HCT116 (cell line): ENCODE measurements around the gene IBA57. TPM values are rescaled to one million over a fixed set of nuclear protein-coding genes. Genes with fewer than 3 reads are reported as not detected.
A peak's percentile ranks its signal among the peaks of the same experiment; 100 is the strongest.

Experiments used
- ATAC-seq: fragments of 200-7000 bp; cut with Tn5 transposase; 2 replicates; pipeline ENCODE4 v1.9.1; 2020; ENCODE audit warnings: mild to moderate bottlenecking, moderate library complexity
- BruUV-seq: library from RNA; stranded (reverse); fragments of 400-500 nt; replicated peaks from 2 replicates; lab custom pipeline; 2021; lab: Mats Ljungman, UMichigan
- CTCF ChIA-PET: fragments of 300-600 bp; sonication (Branson Sonifier 250); formaldehyde crosslinking; loops from one replicate; lab custom pipeline; 2021; ENCODE audit warnings: antibody characterized with exemption; lab: Charles Lee
- POLR2A ChIA-PET: fragments of 300-600, 350-600 bp; sonication (Branson Sonifier 250); formaldehyde crosslinking; loops from one replicate; lab custom pipeline; 2021; ENCODE audit warnings: antibody characterized with exemption; lab: Charles Lee
- RAD21 ChIA-PET, 2 experiments: fragments of 300-600 bp; sonication (Branson Sonifier 250); formaldehyde crosslinking; loops; one replicate each; lab custom pipeline; 2023; ENCODE audit warnings: low total read pairs in 2 of 2; ENCODE audit not compliant: uncharacterized antibody in 2 of 2, unreplicated experiment in 2 of 2, low non-redundant PET in 1 of 2; lab: Charles Lee
- DNase-seq: peaks from one replicate; pipeline ENCODE4 v3.0.0-alpha.2; 2010; ENCODE audit warnings: low read depth, low spot score
- H2AFZ ChIP-seq: fragments of 200-600 bp; shearing (Covaris generic), sonication (generic); 2 replicates; pipeline ENCODE4 v1.6.1; 2017; ENCODE audit warnings: low read depth, mixed run types, mixed read lengths, antibody characterized with exemption, low read length; ENCODE audit not compliant: poor library complexity, severe bottlenecking
- H3K27ac ChIP-seq: 2 replicates; pipeline ENCODE4 v1.5.1; 2012; ENCODE audit warnings: low read depth, low read length
- H3K27me3 ChIP-seq: fragments of 200-600 bp; sonication (generic); 2 replicates; pipeline ENCODE4 v1.6.1; 2016; ENCODE audit warnings: mixed run types, low read length, mixed read lengths; ENCODE audit not compliant: insufficient read depth
- H3K36me3 ChIP-seq, 2 experiments: fragments of 200-500 bp in 1 of 2; fragments of 200-600 bp in 1 of 2; sonication (Bioruptor generic) in 1 of 2; sonication (generic) in 1 of 2; 2 replicates each; pipeline versions ENCODE4 v1.5.1 to v1.6.1; 2014 to 2016; ENCODE audit warnings: low read length in 2 of 2, inconsistent platforms in 1 of 2, mixed read lengths in 1 of 2, mixed run types in 1 of 2; ENCODE audit not compliant: insufficient read depth in 2 of 2, control insufficient read depth in 1 of 2
- H3K4me1 ChIP-seq, 2 experiments: fragments of 200-600 bp in 1 of 2; sonication (generic) in 1 of 2; 2 replicates each; pipeline versions ENCODE4 v1.5.1 to v1.6.1; 2012 to 2017; ENCODE audit warnings: low read length in 2 of 2, inconsistent platforms in 1 of 2, mild to moderate bottlenecking in 1 of 2, mixed read lengths in 1 of 2, mixed run types in 1 of 2, moderate library complexity in 1 of 2; ENCODE audit not compliant: insufficient read depth in 2 of 2, control insufficient read depth in 1 of 2
- H3K4me2 ChIP-seq: fragments of 200-600 bp; sonication (generic); 2 replicates; pipeline ENCODE4 v1.6.1; 2017; ENCODE audit warnings: mixed run types, low read length, mixed read lengths
- H3K4me3 ChIP-seq, 2 experiments: fragments of 200-600 bp in 1 of 2; sonication (generic) in 1 of 2; replicated peaks in 1 of 2; 2 replicates each; pipeline ENCODE4 v1.5.1; 2011 to 2016; ENCODE audit warnings: low read length in 2 of 2, control low read depth in 1 of 2, low read depth in 1 of 2, mild to moderate bottlenecking in 1 of 2, mixed read lengths in 1 of 2, mixed run types in 1 of 2
- H3K79me2 ChIP-seq: fragments of 200-600 bp; sonication (generic); 2 replicates; pipeline ENCODE4 v1.6.1; 2017; ENCODE audit warnings: mild to moderate bottlenecking, mixed run types, low read length, moderate library complexity, mixed read lengths; ENCODE audit not compliant: insufficient read depth
- H3K9ac ChIP-seq: fragments of 200-600 bp; sonication (generic); 2 replicates; pipeline ENCODE4 v1.6.1; 2016; ENCODE audit warnings: low read length, mixed read lengths
- H3K9me2 ChIP-seq: fragments of 200-600 bp; sonication (generic), shearing (Covaris generic); 2 replicates; pipeline ENCODE4 v1.6.1; 2017; ENCODE audit warnings: mixed run types, mild to moderate bottlenecking, moderate library complexity; ENCODE audit not compliant: insufficient read depth
- H3K9me3 ChIP-seq, 2 experiments: fragments of 200-500 bp in 1 of 2; fragments of 200-600 bp in 1 of 2; sonication (Bioruptor generic) in 1 of 2; sonication (generic) in 1 of 2; 2 replicates each; pipeline ENCODE4 v1.6.1; 2014 to 2017; ENCODE audit warnings: low read length in 2 of 2, mixed read lengths in 2 of 2, inconsistent platforms in 1 of 2, low read depth in 1 of 2, mild to moderate bottlenecking in 1 of 2, mixed run types in 1 of 2, moderate library complexity in 1 of 2; ENCODE audit not compliant: control insufficient read depth in 1 of 2, insufficient read depth in 1 of 2
- H4K20me1 ChIP-seq: fragments of 200-600 bp; sonication (generic), shearing (Covaris generic); 2 replicates; pipeline ENCODE4 v1.6.1; 2017; ENCODE audit warnings: mixed run types, mild to moderate bottlenecking, moderate library complexity; ENCODE audit not compliant: insufficient read depth
- CBX3 ChIP-seq: IDR thresholded peaks from 2 replicates; pipeline ENCODE4 v1.6.1; 2012; ENCODE audit warnings: low read depth
- EGR1 ChIP-seq: IDR thresholded peaks from 2 replicates; pipeline ENCODE4 v1.6.1; 2012; ENCODE audit warnings: low read depth
- ELF1 ChIP-seq: IDR thresholded peaks from 2 replicates; pipeline ENCODE4 v1.6.1; 2012; ENCODE audit warnings: low read depth, borderline replicate concordance
- EZH2 ChIP-seq: fragments of 200-600 bp; sonication (generic); IDR thresholded peaks from 2 replicates; pipeline ENCODE4 v1.6.1; 2017; ENCODE audit warnings: antibody characterized with exemption, mixed run types
- EZH2phosphoT487 ChIP-seq: fragments of 200-600 bp; IDR thresholded peaks from 2 replicates; pipeline ENCODE4 v1.6.1; 2018; ENCODE audit warnings: antibody characterized with exemption, borderline replicate concordance
- POLR2AphosphoS5 ChIP-seq: IDR thresholded peaks from 2 replicates; pipeline ENCODE4 v1.6.1; 2011; ENCODE audit warnings: mild to moderate bottlenecking, low read depth, low read length, moderate library complexity
- SRF ChIP-seq: IDR thresholded peaks from 2 replicates; pipeline ENCODE4 v1.6.1; 2012; ENCODE audit warnings: low read depth
- TCF7L2 ChIP-seq: IDR thresholded peaks from 2 replicates; pipeline ENCODE4 v1.7.0; 2011; ENCODE audit warnings: borderline replicate concordance, inconsistent platforms; ENCODE audit not compliant: insufficient read depth, insufficient read length; ENCODE audit errors: extremely low read depth
- YY1 ChIP-seq: IDR thresholded peaks from 2 replicates; pipeline ENCODE4 v1.6.1; 2011; ENCODE audit warnings: low read length, low read depth, moderate library complexity, mild to moderate bottlenecking; ENCODE audit not compliant: insufficient replicate concordance; ENCODE audit errors: extremely low read depth
- ZFX ChIP-seq: fragments of 450-650 bp; IDR thresholded peaks from 2 replicates; pipeline ENCODE4 v1.6.1; 2017
- ZNF274 ChIP-seq: fragments of 200-500 bp; sonication (Bioruptor generic); IDR thresholded peaks from 2 replicates; pipeline ENCODE4 v1.6.1; 2014; ENCODE audit warnings: mild to moderate bottlenecking, low read depth, low read length, inconsistent platforms
- intact Hi-C: fragments of 100-400 bp; cut with micrococcal nuclease; formaldehyde crosslinking; loops from 2 replicates; pipeline ENCODE4 v1.10.0; 2022
- total RNA-seq: library from RNA; stranded (reverse); gene quantifications from one replicate; pipeline ENCODE4 v1.2.1, GENCODE V29; 2021; ENCODE audit not compliant: unreplicated experiment
- TF ChIP-seq, protein P1 (sequence below), 3 experiments: fragments of 200-600 bp in 1 of 3; sonication (generic) in 1 of 3; IDR thresholded peaks in 2 of 3; conservative IDR thresholded peaks in 1 of 3; 2 replicates each; pipeline ENCODE4 v1.5.1; 2012 to 2017; ENCODE audit warnings: low read depth in 2 of 3, low read length in 2 of 3, antibody characterized with exemption in 1 of 3, borderline replicate concordance in 1 of 3, control low read depth in 1 of 3, mild to moderate bottlenecking in 1 of 3, mixed read lengths in 1 of 3, mixed run types in 1 of 3, moderate library complexity in 1 of 3; ENCODE audit not compliant: insufficient read depth in 1 of 3
- TF ChIP-seq, protein P2 (sequence below): IDR thresholded peaks from 2 replicates; pipeline ENCODE4 v1.6.1; 2012; ENCODE audit warnings: low read depth

IBA57 gene
- total RNA-seq, 1 experiment from 2014 or later, result 11.6 TPM

DNA sequence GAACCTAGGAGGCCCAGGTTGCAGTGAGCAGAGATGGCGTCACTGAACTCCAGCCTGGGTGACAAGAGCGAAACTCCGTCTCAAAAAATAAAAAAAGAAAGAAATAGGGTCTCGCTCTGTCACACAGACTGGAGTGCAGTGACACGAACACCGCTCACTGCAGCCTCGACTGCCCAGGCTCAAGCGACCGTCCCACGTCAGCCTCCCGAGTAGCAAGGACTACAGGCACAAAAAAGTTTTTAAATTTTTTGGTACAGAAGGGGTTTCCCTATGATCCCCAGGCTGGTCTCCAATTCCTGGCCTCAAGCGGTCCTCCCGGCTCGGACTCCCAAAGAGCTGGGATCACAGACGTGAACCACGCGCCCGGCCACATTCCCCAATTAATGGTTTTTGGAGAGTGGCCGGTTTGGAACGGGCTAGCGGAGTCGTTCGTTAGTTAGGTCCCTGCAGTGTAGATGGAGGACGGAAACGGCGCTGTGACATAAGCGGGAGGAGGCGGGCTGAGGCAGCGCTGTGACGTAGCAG, 26.1 kb upstream of the IBA57 start (continued):
- TF ChIP-seq, protein P1, sequence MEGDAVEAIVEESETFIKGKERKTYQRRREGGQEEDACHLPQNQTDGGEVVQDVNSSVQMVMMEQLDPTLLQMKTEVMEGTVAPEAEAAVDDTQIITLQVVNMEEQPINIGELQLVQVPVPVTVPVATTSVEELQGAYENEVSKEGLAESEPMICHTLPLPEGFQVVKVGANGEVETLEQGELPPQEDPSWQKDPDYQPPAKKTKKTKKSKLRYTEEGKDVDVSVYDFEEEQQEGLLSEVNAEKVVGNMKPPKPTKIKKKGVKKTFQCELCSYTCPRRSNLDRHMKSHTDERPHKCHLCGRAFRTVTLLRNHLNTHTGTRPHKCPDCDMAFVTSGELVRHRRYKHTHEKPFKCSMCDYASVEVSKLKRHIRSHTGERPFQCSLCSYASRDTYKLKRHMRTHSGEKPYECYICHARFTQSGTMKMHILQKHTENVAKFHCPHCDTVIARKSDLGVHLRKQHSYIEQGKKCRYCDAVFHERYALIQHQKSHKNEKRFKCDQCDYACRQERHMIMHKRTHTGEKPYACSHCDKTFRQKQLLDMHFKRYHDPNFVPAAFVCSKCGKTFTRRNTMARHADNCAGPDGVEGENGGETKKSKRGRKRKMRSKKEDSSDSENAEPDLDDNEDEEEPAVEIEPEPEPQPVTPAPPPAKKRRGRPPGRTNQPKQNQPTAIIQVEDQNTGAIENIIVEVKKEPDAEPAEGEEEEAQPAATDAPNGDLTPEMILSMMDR (IDR thresholded peaks at IDR 0.05 in 2 of 3, conservative IDR thresholded peaks at IDR 0.05 in 1 of 3; ENCODE audit: borderline replicate concordance in 1 of 3, insufficient read depth in 1 of 3, low read depth in 2 of 3, low read length in 2 of 3), result no peak
- TF ChIP-seq EZH2phosphoT487 (no peak), YY1 (peak; percentile 63)

DNA sequence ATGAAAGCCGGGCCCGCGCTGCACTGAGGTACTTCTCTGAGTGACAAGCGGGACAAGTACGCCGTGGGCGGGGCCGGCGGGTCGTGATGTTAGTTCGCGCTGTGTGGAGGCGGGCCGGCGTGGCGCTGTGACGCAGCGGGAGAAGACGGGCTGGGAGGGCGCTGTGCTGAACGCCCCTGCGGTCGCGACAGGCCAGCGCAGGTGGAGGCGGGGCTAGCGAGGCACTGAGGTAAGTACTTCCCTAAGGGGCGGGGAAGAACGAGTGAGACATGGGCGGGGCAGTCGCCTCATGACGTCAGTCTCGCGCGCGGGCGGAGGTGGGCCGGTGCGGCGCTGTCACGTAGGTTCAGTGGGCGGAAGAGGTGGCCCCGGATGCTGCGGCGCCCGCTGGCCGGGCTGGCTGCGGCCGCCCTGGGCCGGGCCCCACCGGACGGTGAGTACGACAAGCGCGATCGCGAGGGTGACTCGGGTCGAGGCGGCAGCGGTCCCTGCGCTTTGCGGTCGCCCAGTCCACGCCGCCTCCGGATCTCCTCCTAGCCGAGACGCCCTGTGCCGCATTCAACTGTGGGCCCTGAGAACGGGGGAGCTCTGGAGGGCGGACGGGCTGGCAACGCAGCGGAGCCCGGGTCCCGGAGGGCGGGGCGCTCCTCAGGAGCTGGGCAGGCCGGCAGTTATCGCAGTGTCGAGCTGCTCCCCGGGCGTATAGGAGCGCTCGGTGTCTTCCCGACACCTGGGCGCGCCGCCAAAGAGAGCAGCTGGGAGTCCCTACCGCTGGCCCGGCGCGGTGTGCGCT, 25.5 kb upstream of the IBA57 start, which contains the start of gene GUK1:
Gene GUK1, plus strand, starts transcription at position 349 of the 793 bp plus-strand sequence. Its CDS starts 24 bp downstream, at position 373.
- Histone ChIP-seq H3K9me3 (no peaks in the 10 kb centered on the region), H3K9ac (peak within 1 kb of the TSS; percentile 93), H3K27me3 (peaks cover 3% of the 10 kb centered on the region; the same call in 1 of the 2 replicates), H3K27ac (peak within 1 kb of the TSS; percentile 79), H3K4me3 (peak within 1 kb of the TSS; percentile 98), H2AFZ (no peak within 1 kb of the TSS), H3K36me3 (no peaks in the 10 kb centered on the region), H3K9me2 (no peaks in the 10 kb centered on the region), H4K20me1 (no peaks in the 10 kb centered on the region), H3K79me2 (peaks cover 49% of the 10 kb centered on the region), H3K4me1 (peaks cover 0 to 17% of the 10 kb centered on the region in 2 experiments; a peak in 3 of 4 replicates), H3K4me2 (peak within 1 kb of the TSS; percentile 99)
- CTCF ChIA-PET, result interaction anchor here (0.9 kb wide), 1 partner anchor 26 kb away, joined by 3 read pairs; the partner anchor contains the start of gene IBA57
- intact Hi-C loops, result loop anchor here (1.0 to 2.0 kb wide), 2 partner anchors 25 to 31 kb away; partner anchors contain the start of genes IBA57 and MRPL55
- RAD21 ChIA-PET, result no interaction called here
- POLR2A ChIA-PET, result interaction anchor here (0.8 kb wide), 2 partner anchors 13 to 25 kb away, joined by 3 to 5 read pairs; partner anchors contain the start of gene IBA57
- ATAC-seq (peak; percentile 96), DNase-seq (peak; percentile 100)
- TSS peak; percentile 67 for BruUV-seq
- TF ChIP-seq, protein P1 (IDR thresholded peaks at IDR 0.05 in 2 of 3, conservative IDR thresholded peaks at IDR 0.05 in 1 of 3; ENCODE audit: borderline replicate concordance in 1 of 3, insufficient read depth in 1 of 3, low read depth in 2 of 3, low read length in 2 of 3), result no peak
- TF ChIP-seq EZH2, result no peak
- no peak for TF ChIP-seq ZNF274
- peak; percentile 88 for TF ChIP-seq POLR2AphosphoS5
- TF ChIP-seq SRF, result no peak; the same call in 1 of the 2 replicates
- TF ChIP-seq TCF7L2, result peak; percentile 99
- TF ChIP-seq ELF1, result no peak
- TF ChIP-seq YY1, result peak; percentile 3
- no peak for TF ChIP-seq CBX3
- TF ChIP-seq ZFX, result peak; percentile 88
- TF ChIP-seq EGR1, result peak; percentile 93
- TF ChIP-seq, protein P2, sequence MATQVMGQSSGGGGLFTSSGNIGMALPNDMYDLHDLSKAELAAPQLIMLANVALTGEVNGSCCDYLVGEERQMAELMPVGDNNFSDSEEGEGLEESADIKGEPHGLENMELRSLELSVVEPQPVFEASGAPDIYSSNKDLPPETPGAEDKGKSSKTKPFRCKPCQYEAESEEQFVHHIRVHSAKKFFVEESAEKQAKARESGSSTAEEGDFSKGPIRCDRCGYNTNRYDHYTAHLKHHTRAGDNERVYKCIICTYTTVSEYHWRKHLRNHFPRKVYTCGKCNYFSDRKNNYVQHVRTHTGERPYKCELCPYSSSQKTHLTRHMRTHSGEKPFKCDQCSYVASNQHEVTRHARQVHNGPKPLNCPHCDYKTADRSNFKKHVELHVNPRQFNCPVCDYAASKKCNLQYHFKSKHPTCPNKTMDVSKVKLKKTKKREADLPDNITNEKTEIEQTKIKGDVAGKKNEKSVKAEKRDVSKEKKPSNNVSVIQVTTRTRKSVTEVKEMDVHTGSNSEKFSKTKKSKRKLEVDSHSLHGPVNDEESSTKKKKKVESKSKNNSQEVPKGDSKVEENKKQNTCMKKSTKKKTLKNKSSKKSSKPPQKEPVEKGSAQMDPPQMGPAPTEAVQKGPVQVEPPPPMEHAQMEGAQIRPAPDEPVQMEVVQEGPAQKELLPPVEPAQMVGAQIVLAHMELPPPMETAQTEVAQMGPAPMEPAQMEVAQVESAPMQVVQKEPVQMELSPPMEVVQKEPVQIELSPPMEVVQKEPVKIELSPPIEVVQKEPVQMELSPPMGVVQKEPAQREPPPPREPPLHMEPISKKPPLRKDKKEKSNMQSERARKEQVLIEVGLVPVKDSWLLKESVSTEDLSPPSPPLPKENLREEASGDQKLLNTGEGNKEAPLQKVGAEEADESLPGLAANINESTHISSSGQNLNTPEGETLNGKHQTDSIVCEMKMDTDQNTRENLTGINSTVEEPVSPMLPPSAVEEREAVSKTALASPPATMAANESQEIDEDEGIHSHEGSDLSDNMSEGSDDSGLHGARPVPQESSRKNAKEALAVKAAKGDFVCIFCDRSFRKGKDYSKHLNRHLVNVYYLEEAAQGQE, result no peak
